SK-N-SH (cell line): ENCODE data around the gene RAPGEF4.

Source experiments
- CTCF ChIP-seq: fragments of 200-600 bp; sonication (generic); IDR thresholded peaks from 2 replicates; pipeline ENCODE4 v1.6.1; 2017; ENCODE audit warnings: antibody characterized with exemption, mild to moderate bottlenecking, moderate library complexity
- IRF3 ChIP-seq: fragments of 150-350 bp; IDR thresholded peaks from 2 replicates; pipeline ENCODE4 v1.6.1; 2016; ENCODE audit warnings: mild to moderate bottlenecking, low read depth, low read length
- NRF1 ChIP-seq: IDR thresholded peaks from 2 replicates; pipeline ENCODE4 v1.6.1; 2012; ENCODE audit warnings: low read depth, mild to moderate bottlenecking, low read length
- PBX3 ChIP-seq: IDR thresholded peaks from 2 replicates; pipeline ENCODE4; 2012
- POLR2AphosphoS5 ChIP-seq: IDR thresholded peaks from 2 replicates; pipeline ENCODE4 v1.6.1; 2012; ENCODE audit warnings: low read depth, low read length
- RCOR1 ChIP-seq: fragments of 150-350 bp; IDR thresholded peaks from 2 replicates; pipeline ENCODE4 v1.6.1; 2017; ENCODE audit warnings: antibody characterized with exemption, low read length
- SIN3A ChIP-seq: IDR thresholded peaks from 2 replicates; pipeline ENCODE4 v1.6.1; 2012; ENCODE audit warnings: low read depth, mild to moderate bottlenecking, low read length, moderate library complexity, borderline replicate concordance
- TAF1 ChIP-seq: IDR thresholded peaks from 2 replicates; pipeline ENCODE4 v1.6.1; 2012; ENCODE audit warnings: low read depth, mild to moderate bottlenecking, low read length, moderate library complexity, borderline replicate concordance
- YY1 ChIP-seq: IDR thresholded peaks from 2 replicates; pipeline ENCODE4 v1.4.0; 2012; ENCODE audit warnings: low read depth, mild to moderate bottlenecking
- TF ChIP-seq, protein P1 (sequence below): IDR thresholded peaks from 2 replicates; pipeline ENCODE4 v1.6.1; 2012; ENCODE audit warnings: mild to moderate bottlenecking, low read depth, low read length, moderate library complexity

- TF ChIP-seq YY1 (no peak), POLR2AphosphoS5 (no peak), IRF3 (no peak), NRF1 (no peak), SIN3A (no peak), CTCF (no peak), TAF1 (no peak), RCOR1 (no peak), PBX3 (no peak)
- TF ChIP-seq, protein P1, sequence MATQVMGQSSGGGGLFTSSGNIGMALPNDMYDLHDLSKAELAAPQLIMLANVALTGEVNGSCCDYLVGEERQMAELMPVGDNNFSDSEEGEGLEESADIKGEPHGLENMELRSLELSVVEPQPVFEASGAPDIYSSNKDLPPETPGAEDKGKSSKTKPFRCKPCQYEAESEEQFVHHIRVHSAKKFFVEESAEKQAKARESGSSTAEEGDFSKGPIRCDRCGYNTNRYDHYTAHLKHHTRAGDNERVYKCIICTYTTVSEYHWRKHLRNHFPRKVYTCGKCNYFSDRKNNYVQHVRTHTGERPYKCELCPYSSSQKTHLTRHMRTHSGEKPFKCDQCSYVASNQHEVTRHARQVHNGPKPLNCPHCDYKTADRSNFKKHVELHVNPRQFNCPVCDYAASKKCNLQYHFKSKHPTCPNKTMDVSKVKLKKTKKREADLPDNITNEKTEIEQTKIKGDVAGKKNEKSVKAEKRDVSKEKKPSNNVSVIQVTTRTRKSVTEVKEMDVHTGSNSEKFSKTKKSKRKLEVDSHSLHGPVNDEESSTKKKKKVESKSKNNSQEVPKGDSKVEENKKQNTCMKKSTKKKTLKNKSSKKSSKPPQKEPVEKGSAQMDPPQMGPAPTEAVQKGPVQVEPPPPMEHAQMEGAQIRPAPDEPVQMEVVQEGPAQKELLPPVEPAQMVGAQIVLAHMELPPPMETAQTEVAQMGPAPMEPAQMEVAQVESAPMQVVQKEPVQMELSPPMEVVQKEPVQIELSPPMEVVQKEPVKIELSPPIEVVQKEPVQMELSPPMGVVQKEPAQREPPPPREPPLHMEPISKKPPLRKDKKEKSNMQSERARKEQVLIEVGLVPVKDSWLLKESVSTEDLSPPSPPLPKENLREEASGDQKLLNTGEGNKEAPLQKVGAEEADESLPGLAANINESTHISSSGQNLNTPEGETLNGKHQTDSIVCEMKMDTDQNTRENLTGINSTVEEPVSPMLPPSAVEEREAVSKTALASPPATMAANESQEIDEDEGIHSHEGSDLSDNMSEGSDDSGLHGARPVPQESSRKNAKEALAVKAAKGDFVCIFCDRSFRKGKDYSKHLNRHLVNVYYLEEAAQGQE: no peak
Observed at GRCh38 chr2:172817411-172817810, 81.8 kb downstream of the RAPGEF4 start.
